Fibroblast of lung (primary cell): Measurements from ENCODE around the gene OBSCN.

Source experiments
- EZH2 ChIP-seq: IDR thresholded peaks from 2 replicates; pipeline ENCODE4 v1.5.1; 2012; ENCODE audit warnings: low read length, control low read depth, mild to moderate bottlenecking; ENCODE audit errors: missing control alignments
- TF ChIP-seq, protein P1 (sequence below), 2 donors: IDR thresholded peaks in 1 of 2; conservative IDR thresholded peaks in 1 of 2; 1 replicate in 1 of 2; 2 replicates in 1 of 2; pipeline ENCODE4 v1.5.1; 2011 to 2012; ENCODE audit warnings: low read length in 2 of 2, control low read depth in 1 of 2, inconsistent platforms in 1 of 2, low read depth in 1 of 2, mild to moderate bottlenecking in 1 of 2

DNA sequence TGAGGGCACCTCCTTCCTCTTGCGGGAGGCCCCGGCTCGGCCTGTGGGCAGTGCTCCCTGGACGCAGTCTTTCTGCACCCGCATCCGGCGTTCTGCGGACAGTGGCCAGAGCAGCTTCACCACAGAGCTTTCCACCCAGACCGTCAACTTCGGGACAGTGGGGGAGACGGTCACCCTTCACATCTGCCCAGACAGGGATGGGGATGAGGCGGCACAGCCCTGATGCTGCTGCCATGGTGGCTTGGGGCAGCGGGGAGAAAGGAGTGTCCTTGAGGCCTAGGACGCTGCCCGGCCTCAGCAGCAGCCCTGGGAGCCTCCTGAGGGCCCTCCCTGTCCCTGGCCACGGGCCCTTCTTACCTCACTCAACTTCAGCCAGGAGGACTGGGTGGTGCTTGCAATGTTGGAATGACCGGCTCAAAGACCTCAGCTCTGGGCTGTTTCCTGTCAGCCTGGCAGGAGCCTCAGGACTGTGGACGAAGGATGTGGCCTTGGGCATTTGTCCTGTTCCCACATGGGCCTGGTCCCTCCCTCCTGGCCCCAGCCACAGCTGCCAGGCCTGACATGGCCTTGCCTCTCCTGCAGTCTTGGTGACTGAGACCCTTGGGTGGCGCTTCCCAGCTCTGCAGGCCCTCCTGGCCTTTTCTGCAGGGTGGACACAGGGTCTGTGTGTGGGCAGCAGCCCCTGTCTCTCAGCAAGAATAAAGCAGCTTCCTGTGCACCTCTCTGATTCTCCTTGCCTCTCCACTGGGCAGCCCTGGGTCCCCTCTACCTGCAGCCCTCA is 152.9 kb downstream of the OBSCN start:
- TF ChIP-seq, protein P1, sequence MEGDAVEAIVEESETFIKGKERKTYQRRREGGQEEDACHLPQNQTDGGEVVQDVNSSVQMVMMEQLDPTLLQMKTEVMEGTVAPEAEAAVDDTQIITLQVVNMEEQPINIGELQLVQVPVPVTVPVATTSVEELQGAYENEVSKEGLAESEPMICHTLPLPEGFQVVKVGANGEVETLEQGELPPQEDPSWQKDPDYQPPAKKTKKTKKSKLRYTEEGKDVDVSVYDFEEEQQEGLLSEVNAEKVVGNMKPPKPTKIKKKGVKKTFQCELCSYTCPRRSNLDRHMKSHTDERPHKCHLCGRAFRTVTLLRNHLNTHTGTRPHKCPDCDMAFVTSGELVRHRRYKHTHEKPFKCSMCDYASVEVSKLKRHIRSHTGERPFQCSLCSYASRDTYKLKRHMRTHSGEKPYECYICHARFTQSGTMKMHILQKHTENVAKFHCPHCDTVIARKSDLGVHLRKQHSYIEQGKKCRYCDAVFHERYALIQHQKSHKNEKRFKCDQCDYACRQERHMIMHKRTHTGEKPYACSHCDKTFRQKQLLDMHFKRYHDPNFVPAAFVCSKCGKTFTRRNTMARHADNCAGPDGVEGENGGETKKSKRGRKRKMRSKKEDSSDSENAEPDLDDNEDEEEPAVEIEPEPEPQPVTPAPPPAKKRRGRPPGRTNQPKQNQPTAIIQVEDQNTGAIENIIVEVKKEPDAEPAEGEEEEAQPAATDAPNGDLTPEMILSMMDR (conservative IDR thresholded peaks at IDR 0.05 in 1 of 2, IDR thresholded peaks at IDR 0.05 in 1 of 2; ENCODE audit: low read depth in 1 of 2, low read length in 2 of 2): no peak
- no peak for TF ChIP-seq EZH2
